GM04504 (cell line): ENCODE measurements around the gene GTF3C5.
"Not testable (repeated sequence)": the region's sequence is repeated elsewhere in the genome, so short reads cannot be mapped to it uniquely, and the experiment has no call there.

Experiments used
- DNase-seq: peaks from one replicate; pipeline ENCODE4 v3.0.0-alpha.2; 2012; ENCODE audit warnings: low read depth

The GTF3C5 gene

DNA sequence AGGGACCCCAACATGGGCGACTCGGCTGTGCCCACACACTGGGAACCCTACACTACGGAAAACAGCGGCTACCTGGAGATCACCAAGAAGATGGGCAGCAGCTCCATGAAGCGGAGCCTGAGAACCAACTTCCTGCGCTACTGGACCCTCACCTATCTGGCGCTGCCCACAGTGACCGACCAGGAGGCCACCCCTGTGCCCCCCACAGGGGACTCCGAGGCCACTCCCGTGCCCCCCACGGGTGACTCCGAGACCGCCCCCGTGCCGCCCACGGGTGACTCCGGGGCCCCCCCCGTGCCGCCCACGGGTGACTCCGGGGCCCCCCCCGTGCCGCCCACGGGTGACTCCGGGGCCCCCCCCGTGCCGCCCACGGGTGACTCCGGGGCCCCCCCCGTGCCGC is 40.2 kb downstream of the GTF3C5 start:
- DNase-seq = not testable (repeated sequence)

- DNase-seq = no peak
These were observed 40.8 kb downstream of the GTF3C5 start for GRCh38 chr9:133071484-133072150.

GRCh38 chr9:133072210-133072609 is 41.4 kb downstream of the GTF3C5 start:
- DNase-seq = not testable (repeated sequence)

DNA sequence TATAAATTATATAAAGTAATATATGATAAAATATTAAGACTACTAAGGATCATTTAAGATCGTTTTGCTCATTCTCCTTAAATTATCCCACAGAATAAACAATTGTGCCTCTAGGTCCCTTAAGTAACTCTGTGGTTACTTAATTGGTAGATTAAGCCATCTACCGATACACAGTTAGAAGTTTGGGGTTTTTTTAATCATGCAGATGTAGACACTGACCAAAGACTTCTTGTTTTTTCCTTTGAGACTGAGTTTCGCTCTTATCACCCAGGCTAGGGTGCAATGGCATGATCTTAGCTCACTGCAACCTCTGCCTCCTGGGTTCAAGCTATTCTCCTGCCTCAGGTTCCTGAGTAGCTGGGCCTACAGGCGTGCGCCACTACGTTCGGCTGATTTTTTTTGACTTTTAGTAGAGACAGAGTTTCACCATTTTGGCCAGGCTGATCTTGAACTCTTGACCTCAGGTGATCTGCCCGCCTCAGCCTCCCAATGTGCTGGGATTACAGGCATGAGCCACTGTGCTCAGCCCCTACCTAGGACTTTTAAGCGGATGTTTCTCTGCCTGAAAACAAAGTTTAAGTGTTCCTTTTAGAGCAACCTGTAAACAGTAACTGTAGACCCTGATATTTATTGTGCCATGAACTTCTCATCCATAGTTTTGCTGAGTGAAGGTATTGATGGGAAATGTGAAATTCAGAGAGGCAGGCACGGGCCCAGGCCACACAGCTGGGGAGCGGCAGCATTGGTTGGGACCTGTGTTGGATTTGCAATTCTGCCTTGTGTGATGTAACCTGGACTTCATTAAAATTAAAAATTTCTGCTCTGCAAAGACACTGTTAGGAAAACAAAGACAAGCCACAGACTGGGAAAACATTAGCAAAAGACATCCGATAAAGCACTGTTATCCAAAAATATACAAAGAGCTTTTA is 42.6 kb downstream of the GTF3C5 start:
- DNase-seq = no peak

DNA sequence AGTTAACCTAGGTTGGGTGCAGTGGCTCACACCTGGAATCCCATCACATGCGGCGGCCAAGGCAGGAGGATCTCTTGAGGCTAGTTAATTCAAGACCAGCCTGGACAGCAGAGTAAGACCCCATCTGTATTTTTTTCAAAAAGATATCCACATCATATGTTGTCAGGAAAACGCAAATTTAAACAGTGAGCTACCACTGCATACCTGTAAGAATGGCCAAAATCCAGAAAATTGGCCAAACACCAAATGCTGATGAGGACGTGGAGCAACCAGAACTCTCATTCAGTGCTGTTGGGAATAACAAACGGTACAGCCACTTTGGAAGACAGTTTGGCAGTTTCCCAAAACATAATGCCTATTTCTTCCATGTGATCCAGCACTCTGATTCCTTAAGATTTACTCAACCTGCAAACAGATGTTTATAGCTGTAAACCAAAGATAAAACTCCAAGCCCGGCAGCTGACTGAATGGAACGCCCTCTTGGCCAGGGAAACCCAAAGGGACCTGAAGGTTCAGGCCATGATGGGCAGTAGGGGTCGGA is 43.4 kb downstream of the GTF3C5 start:
- peak; percentile 54 for DNase-seq

DNA sequence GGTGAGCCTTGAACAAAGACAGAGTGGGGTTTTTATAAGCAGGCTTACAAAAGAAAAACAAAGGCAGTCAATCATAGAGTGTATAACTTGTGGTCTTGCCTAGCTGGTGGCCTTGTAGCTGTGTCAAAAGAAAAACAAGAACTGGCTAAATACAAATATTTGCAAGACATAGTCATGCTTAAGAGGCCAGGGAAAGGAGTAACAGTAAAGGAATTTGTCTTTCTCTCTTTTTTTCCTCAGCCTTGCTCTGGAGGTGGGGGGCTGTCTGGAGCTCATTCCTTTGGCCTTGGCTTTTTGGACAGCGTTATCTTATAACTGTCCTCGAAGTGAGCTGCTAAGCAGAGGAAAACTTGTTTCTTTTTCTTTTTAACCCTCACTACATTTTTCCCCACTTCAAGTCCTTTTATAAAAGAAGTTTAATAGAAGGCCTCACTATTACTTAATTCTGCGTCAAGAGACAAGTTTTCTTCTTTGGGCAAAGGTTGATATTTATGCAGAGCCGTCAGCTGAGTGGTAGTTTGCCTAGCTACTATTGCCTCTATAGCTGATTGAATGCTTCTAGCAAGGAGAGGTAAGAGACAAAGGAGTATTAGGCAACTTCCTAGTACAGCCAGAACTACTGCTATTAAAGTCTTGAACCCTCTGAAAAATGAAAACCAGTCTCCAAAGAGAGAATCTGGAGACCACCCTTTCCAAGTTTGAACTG is 45.3 kb downstream of the GTF3C5 start:
- DNase-seq = peak; percentile 50

DNA sequence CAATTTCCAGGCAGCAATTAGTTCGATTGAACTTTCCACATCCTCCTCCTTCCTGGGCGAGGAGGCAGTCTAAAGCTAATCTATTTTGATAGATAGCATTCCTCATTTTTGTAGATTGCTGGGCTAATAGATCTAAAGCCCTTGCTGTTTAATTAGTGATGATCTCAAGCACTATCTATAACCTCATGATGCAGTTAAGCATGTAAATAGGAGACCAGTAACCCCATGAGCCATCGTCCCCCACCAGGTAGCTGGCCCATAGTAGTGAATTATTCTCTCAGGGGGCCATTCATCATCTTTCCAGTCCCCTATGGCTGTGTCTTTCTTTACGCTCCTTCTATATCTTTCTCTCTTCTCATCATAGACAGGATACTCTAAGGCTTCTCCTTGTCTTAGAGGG is 45.9 kb downstream of the GTF3C5 start:
- DNase-seq = no peak

DNA sequence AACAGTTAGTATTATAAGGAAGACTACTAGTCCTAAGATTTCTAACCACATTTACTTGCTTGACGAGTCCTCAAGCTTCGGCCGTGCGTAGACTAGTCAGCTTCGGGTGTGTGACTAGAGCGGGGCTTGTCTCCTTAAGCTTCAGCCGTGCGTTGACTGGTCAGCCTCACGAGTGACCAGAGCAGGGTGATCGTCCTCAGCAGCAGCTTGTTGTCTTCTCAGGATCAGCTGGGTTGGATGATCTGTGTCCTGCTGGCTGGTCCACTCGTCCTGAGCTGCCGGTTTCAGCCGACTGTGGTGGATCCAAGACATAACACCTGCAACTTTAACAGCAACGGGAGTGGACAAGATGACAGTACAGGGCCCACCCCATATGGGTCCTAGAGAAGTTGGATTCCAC is 47.7 kb downstream of the GTF3C5 start:
- no peak for DNase-seq

DNA sequence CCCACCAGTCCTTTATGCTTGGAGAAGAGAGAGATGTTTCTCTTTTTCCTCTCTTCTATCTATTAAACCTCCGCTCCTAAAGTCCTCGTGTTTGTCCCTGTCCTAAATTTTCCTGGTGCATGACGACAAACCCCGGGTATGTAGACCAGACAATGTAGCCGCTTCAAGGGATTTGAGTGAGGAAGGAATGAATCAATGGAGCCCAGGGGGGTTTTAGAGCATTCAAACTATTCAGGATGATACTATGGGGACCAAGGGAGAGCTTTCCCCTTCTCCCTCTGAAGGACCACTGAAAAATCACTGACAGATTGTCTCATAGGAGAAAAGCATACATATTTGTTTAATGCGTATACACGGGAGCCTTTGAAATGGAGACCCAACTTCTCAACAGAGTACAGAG is 49.4 kb downstream of the GTF3C5 start:
- DNase-seq = no peak

DNA sequence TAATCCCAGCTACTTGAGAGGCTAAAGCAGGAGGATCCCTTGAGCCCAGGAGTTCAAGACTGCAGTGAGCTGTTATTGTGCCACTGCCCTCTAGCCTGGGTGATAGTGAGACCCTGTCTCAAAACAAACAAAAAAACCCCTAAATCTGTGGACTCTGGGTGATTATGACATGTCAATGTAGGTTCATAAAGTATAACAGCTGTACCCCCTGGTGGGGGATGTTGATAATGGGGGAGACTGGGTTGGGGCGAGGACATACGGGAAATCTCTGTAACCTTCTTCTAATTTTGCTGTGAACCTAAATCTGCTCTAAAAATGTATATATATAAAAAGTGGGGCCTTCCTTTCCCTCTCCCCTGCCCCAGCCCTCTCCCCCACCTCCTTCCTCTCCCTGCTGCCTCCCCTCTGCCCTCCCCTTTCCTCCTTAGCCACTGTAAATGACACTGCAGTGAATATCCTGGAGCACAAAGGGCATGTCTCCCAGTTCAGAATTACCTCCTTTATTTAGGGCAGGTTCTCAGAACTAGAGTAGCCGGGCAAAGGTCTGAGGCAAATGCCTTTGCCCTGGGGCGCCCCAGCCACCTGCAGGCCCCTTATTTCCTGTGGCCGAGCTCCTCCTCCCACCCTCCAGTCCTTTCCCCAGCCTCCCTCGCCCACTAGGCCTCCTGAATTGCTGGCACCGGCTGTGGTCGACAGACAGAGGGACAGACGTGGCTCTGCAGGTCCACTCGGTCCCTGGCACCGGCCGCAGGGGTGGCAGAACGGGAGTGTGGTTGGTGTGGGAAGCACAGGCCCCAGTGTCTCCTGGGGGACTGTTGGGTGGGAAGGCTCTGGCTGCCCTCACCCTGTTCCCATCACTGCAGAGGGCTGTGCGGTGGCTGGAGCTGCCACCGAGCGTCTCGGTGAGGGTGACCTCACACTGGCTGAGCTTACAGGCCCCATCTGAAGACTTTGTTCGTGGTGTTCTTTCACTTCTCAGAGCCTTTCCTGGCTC is 50.3 kb downstream of the GTF3C5 start:
- not testable (repeated sequence) for DNase-seq

- not testable (repeated sequence) for DNase-seq
These were observed 51.3 kb downstream of the GTF3C5 start for GRCh38 chr9:133081957-133082644.

GRCh38 chr9:133083688-133084087 is 52.9 kb downstream of the GTF3C5 start:
- not testable (repeated sequence) for DNase-seq

- not testable (repeated sequence) for DNase-seq
These were observed 55.5 kb downstream of the GTF3C5 start for GRCh38 chr9:133086212-133086860.

DNA sequence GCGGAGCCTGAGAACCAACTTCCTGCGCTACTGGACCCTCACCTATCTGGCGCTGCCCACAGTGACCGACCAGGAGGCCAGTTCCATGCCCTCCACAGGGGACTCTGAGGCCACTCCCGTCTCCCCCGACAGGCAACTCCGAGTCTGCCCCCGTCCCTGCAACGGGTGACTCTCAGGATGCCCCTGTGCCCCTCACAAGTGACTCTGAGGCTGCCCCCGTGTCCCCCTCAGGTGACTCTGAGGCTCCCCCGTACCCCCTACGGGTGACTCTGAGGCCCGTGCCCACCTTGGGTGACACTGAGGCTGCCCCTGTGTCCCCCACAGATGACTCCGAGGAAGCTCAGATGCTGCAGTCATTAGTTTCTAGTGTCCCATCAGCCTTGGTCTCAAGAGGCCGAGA is 56.1 kb downstream of the GTF3C5 start:
- no peak for DNase-seq

DNA sequence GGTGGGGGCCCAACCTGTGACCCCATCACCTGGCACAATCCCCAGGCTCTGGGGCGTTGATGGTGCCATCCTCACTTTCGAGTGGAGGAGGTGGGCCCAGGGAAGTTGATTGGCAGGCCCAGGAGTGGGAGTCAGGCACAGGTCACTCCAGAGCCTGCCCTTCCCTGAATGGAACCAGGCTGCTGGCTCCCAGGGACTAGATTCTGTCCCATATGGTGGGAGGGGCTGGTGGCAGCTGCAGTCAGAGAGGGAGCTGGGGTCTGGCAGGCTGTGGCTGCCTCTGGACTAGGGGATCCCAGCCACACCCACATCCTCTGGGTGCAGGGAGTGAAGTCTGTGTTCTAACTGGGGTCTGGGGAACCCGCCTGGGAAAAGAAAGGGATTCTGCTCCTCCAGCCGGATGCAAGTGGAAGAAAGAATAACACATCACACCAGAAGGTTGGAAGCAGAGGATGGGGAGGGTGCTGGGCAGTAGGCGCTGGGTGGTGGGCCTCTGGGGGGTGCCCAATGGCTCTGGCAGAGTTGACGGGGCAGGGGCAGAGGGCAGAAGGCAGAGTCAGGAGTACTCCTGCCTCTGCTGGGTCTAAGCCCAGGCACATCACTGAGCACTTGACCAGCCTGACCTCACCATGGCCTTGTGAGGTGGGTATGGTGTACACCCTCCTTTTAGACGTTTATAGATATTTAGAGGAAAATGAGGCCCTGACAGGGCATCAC is 56.8 kb downstream of the GTF3C5 start:
- DNase-seq = no peak

- no peak for DNase-seq
These were observed 57.5 kb downstream of the GTF3C5 start for GRCh38 chr9:133088146-133088750.

GRCh38 chr9:133088756-133089155 is 58.0 kb downstream of the GTF3C5 start:
- no peak for DNase-seq

- DNase-seq = no peak
These were observed 58.5 kb downstream of the GTF3C5 start for GRCh38 chr9:133089271-133089671.

GRCh38 chr9:133090187-133090586 is 59.4 kb downstream of the GTF3C5 start:
- DNase-seq = no peak
